H1 (cell line): ENCODE measurements around the gene SLAIN2. TPM values are rescaled to one million over a fixed set of nuclear protein-coding genes. Genes with fewer than 3 reads are reported as not detected.

ENCODE experiments used
- CTCF ChIA-PET: fragments of 300-600 bp; sonication (Branson Sonifier 250); formaldehyde crosslinking; loops from one replicate; lab custom pipeline; 2021; ENCODE audit not compliant: partially characterized antibody; lab: Charles Lee
- POLR2A ChIA-PET: fragments of 300-600 bp; sonication (Branson Sonifier 250); formaldehyde crosslinking; loops from one replicate; lab custom pipeline; 2021; ENCODE audit warnings: inconsistent platforms; ENCODE audit not compliant: partially characterized antibody; lab: Charles Lee
- DNase-seq, 2 experiments: peaks; one replicate each; pipeline versions ENCODE4 v3.0.0 to v3.0.0-alpha.2; 2010 to 2022; ENCODE audit warnings: low spot score in 2 of 2, low read depth in 1 of 2, mixed read lengths in 1 of 2
- FAIRE-seq: peaks from 2 replicates; lab custom pipeline; 2011; peaks lifted over from hg19 to GRCh38; lab: Jason Lieb, UNC
- H2AFZ ChIP-seq: 2 replicates; pipeline ENCODE4 v1.8.1; 2012; ENCODE audit warnings: low read length, inconsistent platforms
- H2AK5ac ChIP-seq: 2 replicates; pipeline ENCODE4 v1.6.1; 2013; ENCODE audit warnings: low read depth, low read length
- H2BK120ac ChIP-seq: replicated peaks from 2 replicates; pipeline ENCODE3; 2013; ENCODE audit warnings: low read depth, low read length, inconsistent platforms
- H2BK12ac ChIP-seq: 2 replicates; pipeline ENCODE4 v1.6.1; 2013; ENCODE audit warnings: low read depth, low read length
- H2BK15ac ChIP-seq: 2 replicates; pipeline ENCODE4 v1.6.1; 2013; ENCODE audit warnings: low read length
- H2BK20ac ChIP-seq: 2 replicates; pipeline ENCODE4 v1.6.1; 2013; ENCODE audit warnings: low read length
- H2BK5ac ChIP-seq: 2 replicates; pipeline ENCODE4 v1.6.1; 2013; ENCODE audit warnings: low read depth, low read length
- H3K14ac ChIP-seq: 2 replicates; pipeline ENCODE4 v1.6.1; 2013; ENCODE audit warnings: inconsistent platforms; ENCODE audit not compliant: insufficient read length
- H3K18ac ChIP-seq: 2 replicates; pipeline ENCODE4 v1.6.1; 2013; ENCODE audit warnings: low read length; ENCODE audit errors: extremely low read depth
- H3K23ac ChIP-seq: 2 replicates; pipeline ENCODE4 v1.6.1; 2013; ENCODE audit warnings: inconsistent platforms; ENCODE audit not compliant: insufficient read length
- H3K23me2 ChIP-seq: 2 replicates; pipeline ENCODE4 v1.6.1; 2013; ENCODE audit warnings: low read depth, low read length
- H3K27ac ChIP-seq: 2 replicates; pipeline ENCODE4 v1.6.1; 2011; ENCODE audit warnings: low read depth, low read length, inconsistent platforms
- H3K27me3 ChIP-seq, 4 experiments: replicated peaks in 1 of 4; 1 replicate in 1 of 4; 2 replicates in 3 of 4; pipeline versions ENCODE4 v1.6.1 to v1.8.1; 2011 to 2013; ENCODE audit warnings: low read length in 3 of 4, mild to moderate bottlenecking in 3 of 4, inconsistent platforms in 2 of 4, mixed read lengths in 2 of 4, moderate library complexity in 1 of 4; ENCODE audit not compliant: control insufficient read depth in 3 of 4, insufficient read depth in 3 of 4; ENCODE audit errors: extremely low read depth in 1 of 4
- H3K36me3 ChIP-seq, 4 experiments: 2 replicates each; pipeline versions ENCODE4 v1.6.1 to v1.8.1; 2011 to 2013; ENCODE audit warnings: mild to moderate bottlenecking in 4 of 4, low read length in 3 of 4, moderate library complexity in 2 of 4, control low read depth in 1 of 4, inconsistent platforms in 1 of 4; ENCODE audit not compliant: insufficient read depth in 4 of 4, control insufficient read depth in 2 of 4
- H3K4ac ChIP-seq: replicated peaks from 2 replicates; pipeline ENCODE3; 2013; ENCODE audit warnings: low read length, low read depth, mixed read lengths, inconsistent platforms; ENCODE audit not compliant: insufficient read length
- H3K4me1 ChIP-seq, 4 experiments: replicated peaks in 1 of 4; 1 replicate in 1 of 4; 2 replicates in 3 of 4; pipeline versions ENCODE4 v1.6.1 to v1.8.1; 2011 to 2013; ENCODE audit warnings: low read length in 3 of 4, inconsistent platforms in 2 of 4, mixed read lengths in 1 of 4; ENCODE audit not compliant: insufficient read depth in 4 of 4, control insufficient read depth in 3 of 4
- H3K4me2 ChIP-seq, 2 experiments: 2 replicates each; pipeline versions ENCODE4 v1.6.1 to v1.8.1; 2011 to 2013; ENCODE audit warnings: low read depth in 2 of 2, low read length in 2 of 2, control low read depth in 1 of 2, inconsistent platforms in 1 of 2, mild to moderate bottlenecking in 1 of 2; ENCODE audit not compliant: insufficient read depth in 1 of 2
- H3K4me3 ChIP-seq, 4 experiments: fragments of 200-600, 300-600 bp in 1 of 4; sonication (generic), shearing (Covaris generic), sonication (Bioruptor Twin) in 1 of 4; 2 replicates each; pipeline versions ENCODE4 v1.5.1 to v1.8.1; 2011 to 2016; ENCODE audit warnings: low read length in 4 of 4, low read depth in 3 of 4, control low read depth in 2 of 4, inconsistent platforms in 2 of 4, mild to moderate bottlenecking in 2 of 4, mixed read lengths in 1 of 4, moderate library complexity in 1 of 4; ENCODE audit not compliant: insufficient read depth in 2 of 4; ENCODE audit errors: extremely low read depth in 1 of 4
- H3K56ac ChIP-seq: replicated peaks from 2 replicates; pipeline ENCODE3; 2013; ENCODE audit warnings: low read depth, mild to moderate bottlenecking, mixed read lengths, low read length, inconsistent platforms; ENCODE audit not compliant: insufficient read length
- H3K79me1 ChIP-seq: 2 replicates; pipeline ENCODE4 v1.6.1; 2013; ENCODE audit warnings: low read depth, low read length, control low read depth
- H3K79me2 ChIP-seq, 2 experiments: 2 replicates each; pipeline versions ENCODE4 v1.6.1 to v1.8.1; 2012 to 2013; ENCODE audit warnings: low read length in 2 of 2, mild to moderate bottlenecking in 2 of 2, inconsistent platforms in 1 of 2; ENCODE audit not compliant: insufficient read depth in 2 of 2, control insufficient read depth in 1 of 2
- H3K9ac ChIP-seq, 4 experiments: replicated peaks in 1 of 4; 1 replicate in 1 of 4; 2 replicates in 3 of 4; pipeline versions ENCODE4 v1.6.1 to v1.8.1; 2011 to 2013; ENCODE audit warnings: low read depth in 3 of 4, low read length in 3 of 4, control low read depth in 2 of 4, mild to moderate bottlenecking in 2 of 4, moderate library complexity in 2 of 4, inconsistent platforms in 1 of 4; ENCODE audit errors: extremely low read depth in 1 of 4
- H3K9me3 ChIP-seq, 2 experiments: 2 replicates each; pipeline versions ENCODE4 v1.6.1 to v1.8.1; 2012 to 2013; ENCODE audit warnings: mild to moderate bottlenecking in 2 of 2, moderate library complexity in 2 of 2, control low read depth in 1 of 2, inconsistent platforms in 1 of 2, low read depth in 1 of 2, low read length in 1 of 2, mixed read lengths in 1 of 2; ENCODE audit not compliant: insufficient read depth in 2 of 2
- H4K20me1 ChIP-seq, 2 experiments: replicated peaks in 1 of 2; 2 replicates each; pipeline versions ENCODE3 to v1.8.1; 2011 to 2013; ENCODE audit warnings: inconsistent platforms in 2 of 2, low read length in 2 of 2, mild to moderate bottlenecking in 1 of 2; ENCODE audit not compliant: insufficient read depth in 2 of 2, control insufficient read depth in 1 of 2
- H4K5ac ChIP-seq: 2 replicates; pipeline ENCODE4 v1.6.1; 2013; ENCODE audit warnings: low read length, low read depth, mixed read lengths, inconsistent platforms; ENCODE audit not compliant: insufficient read length
- H4K8ac ChIP-seq: 2 replicates; pipeline ENCODE4 v1.8.0; 2013; ENCODE audit warnings: mild to moderate bottlenecking, moderate library complexity, low read length, inconsistent platforms; ENCODE audit not compliant: insufficient read depth; ENCODE audit errors: extremely low read depth
- H4K91ac ChIP-seq: replicated peaks from 2 replicates; pipeline ENCODE3; 2013; ENCODE audit warnings: low read length, mixed read lengths, inconsistent platforms; ENCODE audit not compliant: insufficient read length
- BCL11A ChIP-seq, 2 experiments: IDR thresholded peaks; one replicate each; pipeline ENCODE4 v1.6.1; 2011; ENCODE audit warnings: low read depth in 2 of 2, low read length in 2 of 2, mild to moderate bottlenecking in 2 of 2
- CBX5 ChIP-seq: fragments of 300-800, 300-1000 bp; sonication (generic); IDR thresholded peaks from 2 replicates; pipeline ENCODE4 v1.7.1; 2016; ENCODE audit warnings: antibody characterized with exemption, low read length, low read depth
- CREB1 ChIP-seq: IDR thresholded peaks from 2 replicates; pipeline ENCODE4 v1.6.1; 2012; ENCODE audit warnings: inconsistent platforms
- EGR1 ChIP-seq: IDR thresholded peaks from 2 replicates; pipeline ENCODE4 v1.6.1; 2011; ENCODE audit warnings: low read depth, low read length, borderline replicate concordance
- PHF8 ChIP-seq: fragments of 200-600 bp; sonication (generic); conservative IDR thresholded peaks from 2 replicates; pipeline ENCODE4 v1.7.1; 2012; ENCODE audit warnings: low read depth, mild to moderate bottlenecking, inconsistent platforms, low read length, moderate library complexity
- POLR2AphosphoS5 ChIP-seq: IDR thresholded peaks from 2 replicates; pipeline ENCODE4 v1.6.1; 2011; ENCODE audit warnings: low read depth, low read length
- RBBP5 ChIP-seq: IDR thresholded peaks from 2 replicates; pipeline ENCODE4 v1.7.1; 2012; ENCODE audit warnings: low read depth, mild to moderate bottlenecking, inconsistent platforms, low read length, moderate library complexity, borderline replicate concordance
- RXRA ChIP-seq: IDR thresholded peaks from 2 replicates; pipeline ENCODE4 v1.6.1; 2011; ENCODE audit warnings: low read depth, mild to moderate bottlenecking, low read length, moderate library complexity; ENCODE audit not compliant: insufficient read depth
- SUZ12 ChIP-seq: fragments of 200-600 bp; sonication (generic); IDR thresholded peaks from 2 replicates; pipeline ENCODE4 v1.6.1; 2012; ENCODE audit warnings: mild to moderate bottlenecking, inconsistent platforms, low read length, moderate library complexity, mixed read lengths
- TAF7 ChIP-seq: optimal IDR thresholded peaks from 2 replicates; pipeline ENCODE3; 2011; ENCODE audit warnings: low read depth, mild to moderate bottlenecking, inconsistent platforms, low read length, moderate library complexity, borderline replicate concordance
- TCF12 ChIP-seq: IDR thresholded peaks from 2 replicates; pipeline ENCODE4 v1.6.1; 2011; ENCODE audit warnings: low read depth, mild to moderate bottlenecking, low read length
- ZNF274 ChIP-seq: IDR thresholded peaks from 2 replicates; pipeline ENCODE4 v1.7.0; 2012; ENCODE audit warnings: low read length, borderline replicate concordance; ENCODE audit errors: extremely low read depth
- WGBS, 2 experiments: shearing (Covaris generic) in 1 of 2; methylation state at CpG; one replicate each; pipeline versions ENCODE4 v1.1.6 to v1.1.7; 2013 to 2015; ENCODE audit warnings: low lambda C conversion rate in 2 of 2, mixed read lengths in 2 of 2, inconsistent platforms in 1 of 2, low coverage in 1 of 2, missing lambda C conversion rate in 1 of 2; ENCODE audit not compliant: insufficient replicate concordance in 2 of 2, insufficient coverage in 1 of 2, insufficient read length in 1 of 2; ENCODE audit errors: extremely low coverage in 1 of 2, missing lambda C conversion rate in 1 of 2; 5-methylcytosine and 5-hydroxymethylcytosine counted together
- polyA plus RNA-seq, 7 experiments: library from polyadenylated mRNA; depleted of rRNA in 3 of 7; stranded (reverse) in 5 of 7; unstranded in 2 of 7; fragments of >200 nt in 5 of 7; fragments of 200-250 nt in 2 of 7; gene quantifications; 1 replicate in 5 of 7; 2 replicates in 1 of 7; 4 replicates in 1 of 7; pipeline versions ENCODE4 v1.2.1 to v1.2.3, GENCODE V29; 2011 to 2013; ENCODE audit warnings: missing spikeins in 2 of 7, mixed read lengths in 2 of 7
- total RNA-seq: library from RNA; stranded (reverse); fragmentation: NEBNext Ultra II Directional; extraction: Animal tissue kit (Norgen Biotek cat#: 25700); gene quantifications from 2 replicates; pipeline ENCODE4 v1.2.1, GENCODE V29; 2021
- TF ChIP-seq, protein P1 (sequence below): IDR thresholded peaks from 2 replicates; pipeline ENCODE4 v1.6.1; 2012; ENCODE audit warnings: inconsistent platforms

SLAIN2 gene
- total and polyA plus RNA-seq, 2 of the 8 experiments (the other 6 are each of a cell fraction or from before 2014, with no cell fraction given) = 8.2 to 40.0 TPM

- Histone ChIP-seq H3K79me1 (no peaks in the 10 kb centered on the region), H3K27ac (no peak overlapping the region), H2BK12ac (no peak overlapping the region), H3K27me3 (no peaks in the 10 kb centered on the region), H4K20me1 (no peaks in the 10 kb centered on the region), H3K14ac (no peak overlapping the region), H3K23me2 (no peaks in the 10 kb centered on the region), H3K18ac (no peak overlapping the region), H3K4me2 (peak overlapping the region; percentile 29 to 36; a peak in 3 of 4 replicates), H3K23ac (no peak overlapping the region), H2AFZ (no peak overlapping the region), H2BK120ac (no peak overlapping the region), H3K56ac (no peak overlapping the region), H3K36me3 (peaks cover 0 to 22% (median 0%) of the 10 kb centered on the region in 4 experiments; a peak in 3 of 8 replicates), H4K5ac (peak overlapping the region; percentile 71), H3K4ac (no peak overlapping the region), H3K9me3 (no peaks in the 10 kb centered on the region), H3K4me3 (peak overlapping the region in 1 of 4 experiments; percentile 35; a peak in 2 of 8 replicates), H4K8ac (no peak overlapping the region), H2BK15ac (no peak overlapping the region), H3K4me1 (peaks cover 0 to 9% (median 3%) of the 10 kb centered on the region in 4 experiments; a peak in 3 of 7 replicates), H2AK5ac (no peak overlapping the region), H4K91ac (no peak overlapping the region), H2BK5ac (no peak overlapping the region), H3K79me2 (no peaks in the 10 kb centered on the region), H3K9ac (no peak overlapping the region), H2BK20ac (no peak overlapping the region)
- WGBS, 2 experiments = 53% methylated on average over 1 of the region's 1 CpG; no CpG with 5 or more reads in 1 of the 2 experiments
- FAIRE-seq = no peak
- POLR2A ChIA-PET = no interaction called here
- no peak for DNase-seq
- CTCF ChIA-PET = interaction anchor here (1.4 to 1.6 kb wide), 2 partner anchors 9 to 165 kb away, joined by 3 to 7 read pairs; no protein-coding TSS in a partner anchor
- no peak for TF ChIP-seq BCL11A (IDR thresholded peaks at IDR 0.05; ENCODE audit: low read depth in 2 of 2, low read length in 2 of 2)
- no peak for TF ChIP-seq TAF7
- no peak for TF ChIP-seq RBBP5
- TF ChIP-seq ZNF274 = no peak
- no peak for TF ChIP-seq SUZ12
- no peak for TF ChIP-seq EGR1
- TF ChIP-seq, protein P1, sequence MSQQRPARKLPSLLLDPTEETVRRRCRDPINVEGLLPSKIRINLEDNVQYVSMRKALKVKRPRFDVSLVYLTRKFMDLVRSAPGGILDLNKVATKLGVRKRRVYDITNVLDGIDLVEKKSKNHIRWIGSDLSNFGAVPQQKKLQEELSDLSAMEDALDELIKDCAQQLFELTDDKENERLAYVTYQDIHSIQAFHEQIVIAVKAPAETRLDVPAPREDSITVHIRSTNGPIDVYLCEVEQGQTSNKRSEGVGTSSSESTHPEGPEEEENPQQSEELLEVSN = no peak
- no peak for TF ChIP-seq RXRA
- no peak for TF ChIP-seq CREB1
- TF ChIP-seq PHF8 = no peak
- no peak for TF ChIP-seq CBX5
- no peak for TF ChIP-seq POLR2AphosphoS5
- TF ChIP-seq TCF12 = no peak
These were observed 39.3 kb downstream of the SLAIN2 start for GRCh38 chr4:48380583-48381167.
